ENCODE data around the gene NACC2. TPM values are rescaled to one million over a fixed set of nuclear protein-coding genes. Genes with fewer than 3 reads are reported as not detected.

Gene NACC2
- total and polyA plus RNA-seq, 9 of the 15 experiments (the other 6 are each of a cell fraction or from before 2014, with no cell fraction given) = 0.70 to 25.1 (median 5.6) TPM

- 95% methylated on average over 9 of the region's 19 CpGs for WGBS (ENCODE audit: insufficient coverage, low coverage, missing lambda C conversion rate)
- H3K4me2 ChIP-seq (ENCODE audit: insufficient read depth, low read length) = no peak overlapping the region
- intact Hi-C loops (cut with micrococcal nuclease) = no loop called here
- FAIRE-seq (no peak), ATAC-seq (no peak), DNase-seq (ENCODE audit: extremely low read depth in 1 of 4, low spot score in 3 of 4) (no peak)
- H3K9me3 ChIP-seq (replicated peaks; ENCODE audit: control insufficient read depth, insufficient read depth, low read depth, low read length) = no peaks in the 10 kb centered on the region
- TF ChIP-seq ZBTB5 (IDR thresholded peaks at IDR 0.05) (no peak), POLR2G (IDR thresholded peaks at IDR 0.05; ENCODE audit: low read depth, low read length) (peak; percentile 48; the same call in 1 of the 2 replicates), NFRKB (IDR thresholded peaks at IDR 0.05; ENCODE audit: low read depth) (no peak), ZNF444 (CRISPR knock-in tag; IDR thresholded peaks at IDR 0.05) (no peak), NONO (IDR thresholded peaks at IDR 0.05; ENCODE audit: low read depth in 2 of 2, low read length in 1 of 2) (no peak), ZBTB34 (CRISPR knock-in tag; IDR thresholded peaks at IDR 0.05) (no peak), NR1H2 (CRISPR knock-in tag; IDR thresholded peaks at IDR 0.05) (no peak), ZNF76 (CRISPR knock-in tag; IDR thresholded peaks at IDR 0.05; ENCODE audit: borderline replicate concordance) (no peak)
- H3K27me3 ChIP-seq (ENCODE audit: control insufficient read depth in 2 of 2, insufficient read depth in 2 of 2, low read length in 2 of 2) = no peaks in the 10 kb centered on the region
- peaks cover 0 to 54% of the 10 kb centered on the region in 2 experiments; a peak in 2 of 5 replicates for H3K4me1 ChIP-seq (replicated peaks in 1 of 2; ENCODE audit: control insufficient read depth in 2 of 2, insufficient read depth in 2 of 2, low read length in 2 of 2)
- H3K9ac ChIP-seq (ENCODE audit: insufficient read depth in 1 of 2, low read depth in 2 of 2, low read length in 2 of 2) = peak overlapping the region in 1 of 2 experiments; percentile 9; a peak in 1 of 4 replicates
- no peak overlapping the region for H3K27ac ChIP-seq (ENCODE audit: extremely low read depth, low read depth, low read length)
- ChIA-PET CTCF (ENCODE audit: low intra/inter-chr PET ratio) (no interaction called here), POLR2A (interaction anchor here (0.8 kb wide), 1 partner anchor 11 kb away, joined by 3 read pairs; no protein-coding TSS in a partner anchor)
- H3K4me3 ChIP-seq = no peak overlapping the region
- in situ Hi-C loops (cut with MboI) = loop anchor here (5.0 kb wide), 1 partner anchor 39 kb away; no protein-coding TSS in a partner anchor
- peaks cover 22% of the 10 kb centered on the region for H4K20me1 ChIP-seq (replicated peaks; ENCODE audit: control insufficient read depth, insufficient read depth, low read length)
- H2AFZ ChIP-seq (ENCODE audit: low read depth, low read length) = no peak overlapping the region
- H3K36me3 ChIP-seq (ENCODE audit: control insufficient read depth, insufficient read depth, low read length) = peaks cover 24% of the 10 kb centered on the region; the same call in 1 of the 3 replicates
- BruUV-seq (replicated peaks) = no TSS peak
- H3K79me2 ChIP-seq (ENCODE audit: control insufficient read depth, insufficient read depth, low read length) = peaks cover 81% of the 10 kb centered on the region
- H3K9me1 ChIP-seq (ENCODE audit: control insufficient read depth, insufficient read depth, low read length) = no peaks in the 10 kb centered on the region
Observed at GRCh38 chr9:136060671-136061371, 34.3 kb downstream of the NACC2 start.

Measured in K562 (cell line).